SK-N-SH treated with all-trans-retinoic acid at 6 μM for 48 hours (cell line): ENCODE data around the gene NKRF.

ENCODE experiments used
- ISL1 ChIP-seq: fragments of 250-450 bp; sonication (Bioruptor Pico); IDR thresholded peaks from 2 replicates; pipeline ENCODE4 v2.1.2; 2022; ENCODE audit warnings: mild to moderate bottlenecking, moderate library complexity
- ZC3H10 ChIP-seq: fragments of 250-450 bp; sonication (Bioruptor Pico); IDR thresholded peaks from 2 replicates; pipeline ENCODE4 v1.5.1; 2021; ENCODE audit warnings: mild to moderate bottlenecking, moderate library complexity

DNA sequence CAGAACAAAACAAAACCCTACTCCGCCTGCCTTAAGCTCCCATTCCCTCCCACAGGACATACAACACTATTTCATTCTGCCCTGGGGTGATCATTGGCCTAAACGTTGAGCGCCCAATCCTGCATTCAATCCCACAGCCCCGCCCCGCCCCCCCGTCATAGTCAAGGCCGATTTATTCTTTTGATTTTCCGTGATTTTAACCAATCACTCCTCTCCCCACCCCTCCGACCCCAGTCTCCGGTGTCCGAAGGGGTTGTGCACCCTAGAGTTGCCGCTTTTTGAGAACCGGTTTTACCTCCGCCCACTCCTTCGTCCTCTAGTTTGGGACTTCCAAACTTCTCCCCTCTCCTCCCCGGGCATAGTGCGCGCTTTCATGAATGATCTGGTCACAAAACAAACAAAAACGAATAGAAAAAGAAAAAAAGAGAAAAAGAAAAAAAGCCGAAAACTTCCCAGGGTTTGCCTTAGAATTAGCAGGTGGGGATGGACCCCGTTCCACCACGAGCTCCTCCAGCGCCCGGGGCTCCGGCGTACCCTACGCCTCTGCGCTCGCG lies 32.3 kb downstream of the NKRF start:
- TF ChIP-seq ISL1 (CRISPR knock-in tag), result no peak
- TF ChIP-seq ZC3H10 (CRISPR knock-in tag), result no peak
